NCI-H510A treated with DMSO at 0.1 percent for 48 hours (cell line): ENCODE results near the gene CPM.

Experiments used
- DNase-seq: peaks from one replicate; lab custom pipeline; 2025; lab: John Stamatoyannopoulos, UW

Gene CPM

GRCh38 chr12:68904351-68904962 lies 28.5 kb downstream of the CPM start:
- no peak for DNase-seq

GRCh38 chr12:68903511-68903910 lies 29.5 kb downstream of the CPM start:
- DNase-seq, result no peak

- DNase-seq, result no peak
These were observed 31.4 kb downstream of the CPM start for GRCh38 chr12:68901551-68901950.

GRCh38 chr12:68901145-68901544 lies 31.8 kb downstream of the CPM start:
- DNase-seq, result no peak

- no peak for DNase-seq
These were observed 32.7 kb downstream of the CPM start for GRCh38 chr12:68900241-68900640.

GRCh38 chr12:68899251-68899771 lies 33.7 kb downstream of the CPM start:
- no peak for DNase-seq

GRCh38 chr12:68896881-68897540 lies 36.0 kb downstream of the CPM start:
- no peak for DNase-seq

GRCh38 chr12:68894276-68894855 lies 38.6 kb downstream of the CPM start:
- DNase-seq, result no peak

GRCh38 chr12:68893741-68894140 lies 39.2 kb downstream of the CPM start:
- DNase-seq, result no peak

GRCh38 chr12:68893201-68893600 lies 39.8 kb downstream of the CPM start:
- no peak for DNase-seq

GRCh38 chr12:68891141-68891540 lies 41.8 kb downstream of the CPM start:
- no peak for DNase-seq

GRCh38 chr12:68890701-68891113 lies 42.3 kb downstream of the CPM start:
- DNase-seq, result no peak

- no peak for DNase-seq
These were observed 44.7 kb downstream of the CPM start for GRCh38 chr12:68888243-68888642.

GRCh38 chr12:68887641-68888040 lies 45.3 kb downstream of the CPM start:
- no peak for DNase-seq

- no peak for DNase-seq
These were observed 46.1 kb downstream of the CPM start for GRCh38 chr12:68886636-68887572.

- no peak for DNase-seq
These were observed 47.6 kb downstream of the CPM start for GRCh38 chr12:68885381-68885780.

GRCh38 chr12:68884251-68884650 lies 48.7 kb downstream of the CPM start:
- no peak for DNase-seq

- DNase-seq, result no peak
These were observed 49.8 kb downstream of the CPM start for GRCh38 chr12:68883151-68883550.

GRCh38 chr12:68882251-68882964 lies 50.6 kb downstream of the CPM start:
- no peak for DNase-seq

- no peak for DNase-seq
These were observed 52.2 kb downstream of the CPM start for GRCh38 chr12:68880660-68881325.

- DNase-seq, result no peak
These were observed 54.1 kb downstream of the CPM start for GRCh38 chr12:68878846-68879245.
